CD4-positive, alpha-beta T cell treated with Interleukin-17A for 4 hours (primary cell): ENCODE measurements around the gene HLX.

ENCODE experiments used
- DNase-seq: peaks from one replicate; pipeline ENCODE4 v3.0.0-alpha.2; 2020; ENCODE audit warnings: mixed read lengths

HLX gene

GRCh38 chr1:220901881-220902280, 22.6 kb downstream of the HLX start:
- DNase-seq = no peak

DNA sequence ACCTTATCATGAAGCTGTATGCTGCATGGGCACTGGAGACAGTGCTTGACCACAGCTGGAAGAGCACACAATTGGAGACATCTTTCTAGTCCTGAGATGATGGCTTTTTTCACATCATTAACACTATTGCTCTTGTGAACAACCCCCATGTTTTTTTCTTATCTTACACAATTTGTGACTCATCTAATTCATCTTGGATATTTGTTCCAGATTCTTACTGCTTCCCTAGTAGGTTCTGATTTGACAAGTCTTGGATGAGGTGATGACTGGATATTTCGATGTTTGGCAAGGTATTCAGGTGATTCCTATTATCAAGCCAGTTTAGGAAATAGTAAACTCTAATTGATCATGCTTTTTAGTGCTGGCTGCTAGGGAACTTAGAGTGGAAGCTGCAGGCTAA, 23.7 kb downstream of the HLX start:
- no peak for DNase-seq

- no peak for DNase-seq
Measured at GRCh38 chr1:220904876-220905275, 25.6 kb downstream of the HLX start.

- no peak for DNase-seq
Measured at GRCh38 chr1:220905650-220906560, 26.7 kb downstream of the HLX start.

GRCh38 chr1:220906561-220907334, 27.5 kb downstream of the HLX start:
- DNase-seq = no peak

DNA sequence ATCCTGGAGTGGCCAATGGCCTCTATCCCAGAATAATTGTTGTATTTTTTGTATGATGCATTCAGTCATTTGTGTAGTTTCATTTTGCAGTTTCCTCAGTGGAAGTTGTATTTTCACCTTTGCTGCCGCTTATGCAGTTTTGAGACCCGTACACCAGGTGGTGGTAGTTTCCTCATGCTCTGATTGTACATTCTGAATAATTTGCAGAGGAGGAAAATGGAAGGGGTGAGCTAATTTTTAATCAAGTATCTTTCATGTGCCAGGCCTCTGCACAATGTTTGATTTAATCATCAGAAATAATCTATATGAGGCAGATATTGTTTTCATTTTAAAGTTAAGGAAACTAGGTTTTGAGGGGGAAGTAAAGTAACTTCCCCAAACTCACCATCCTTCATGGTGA, 29.5 kb downstream of the HLX start:
- DNase-seq = no peak

- no peak for DNase-seq
Measured at GRCh38 chr1:220910021-220910420, 30.8 kb downstream of the HLX start.

DNA sequence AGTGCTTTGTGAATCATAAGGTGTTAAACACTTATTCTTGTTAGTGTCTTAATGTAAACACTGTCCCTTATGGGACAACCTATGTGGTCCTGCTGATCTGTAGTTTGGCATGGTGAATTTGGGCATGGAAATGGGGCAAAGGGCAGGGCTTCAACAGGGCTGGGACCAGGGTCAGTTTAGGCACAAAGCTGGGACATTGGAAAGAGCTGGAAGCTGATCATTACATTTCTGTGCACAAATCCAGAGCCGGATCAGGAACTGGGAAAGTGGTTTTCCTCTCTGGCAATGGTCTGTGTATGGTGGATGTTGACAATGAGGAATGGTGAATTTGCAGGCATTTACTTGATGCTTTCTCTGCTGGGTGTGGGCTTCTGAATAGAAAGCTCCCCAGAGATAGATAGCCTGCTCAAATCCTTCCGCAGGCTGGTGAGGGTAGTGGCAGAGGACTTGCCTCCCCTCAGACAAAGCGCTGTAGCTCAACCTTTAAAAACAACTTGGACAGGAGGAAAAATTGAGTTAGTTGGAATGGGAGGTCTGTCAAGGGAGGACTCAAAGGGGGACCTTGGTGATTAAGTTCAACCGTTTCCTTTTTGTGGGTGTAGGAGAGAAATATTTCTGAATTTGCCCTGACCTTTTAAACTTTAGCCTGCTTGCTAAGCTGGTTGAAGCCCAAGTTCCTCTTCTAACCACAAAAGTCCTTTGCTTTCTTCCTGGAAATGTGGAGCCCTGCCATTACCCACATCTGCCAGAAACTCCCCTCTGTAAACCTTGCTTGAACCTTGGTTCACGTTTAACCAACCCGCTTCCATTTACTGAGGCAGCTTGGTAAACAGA, 35.3 kb downstream of the HLX start:
- DNase-seq = no peak

GRCh38 chr1:220915117-220915440, 35.8 kb downstream of the HLX start:
- no peak for DNase-seq

DNA sequence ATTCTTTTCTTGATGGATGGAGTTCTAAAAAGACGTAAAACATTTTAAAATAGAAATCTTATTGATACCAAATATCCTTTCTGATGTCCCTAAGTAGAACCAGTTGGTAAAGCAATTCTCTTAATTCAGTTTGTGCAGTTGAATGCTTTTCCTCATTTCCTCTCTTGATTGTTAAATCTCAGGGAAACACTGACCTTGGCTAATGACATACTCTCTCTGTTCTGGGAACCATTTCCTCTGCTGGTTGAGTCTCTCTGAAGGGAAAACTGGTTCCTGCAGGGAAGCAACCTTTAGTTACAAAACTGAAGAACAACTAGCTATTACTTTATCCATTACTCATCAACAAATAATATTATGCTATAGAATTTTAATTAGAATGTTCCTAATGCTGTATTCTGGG, 36.7 kb downstream of the HLX start:
- DNase-seq = no peak

DNA sequence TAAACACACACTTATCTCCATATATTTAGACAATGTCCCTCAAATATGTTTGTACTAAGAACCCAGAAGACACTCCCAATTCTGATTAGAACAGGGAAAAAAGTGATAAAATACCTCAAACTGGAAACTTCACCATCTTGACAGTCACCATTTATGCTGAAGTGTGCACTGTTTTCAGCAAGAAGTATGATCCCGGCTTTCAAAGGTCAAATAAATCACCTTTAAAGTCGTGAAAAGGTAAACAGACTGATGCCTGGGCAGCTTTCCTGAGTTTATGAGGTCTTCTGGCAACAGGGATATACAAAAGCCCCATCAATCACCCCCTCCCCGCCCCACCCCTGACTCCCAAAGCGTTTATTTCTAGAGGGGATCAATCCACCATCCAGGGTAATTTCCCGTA, 37.9 kb downstream of the HLX start:
- DNase-seq = no peak

GRCh38 chr1:220917535-220918209, 38.4 kb downstream of the HLX start:
- DNase-seq = no peak

DNA sequence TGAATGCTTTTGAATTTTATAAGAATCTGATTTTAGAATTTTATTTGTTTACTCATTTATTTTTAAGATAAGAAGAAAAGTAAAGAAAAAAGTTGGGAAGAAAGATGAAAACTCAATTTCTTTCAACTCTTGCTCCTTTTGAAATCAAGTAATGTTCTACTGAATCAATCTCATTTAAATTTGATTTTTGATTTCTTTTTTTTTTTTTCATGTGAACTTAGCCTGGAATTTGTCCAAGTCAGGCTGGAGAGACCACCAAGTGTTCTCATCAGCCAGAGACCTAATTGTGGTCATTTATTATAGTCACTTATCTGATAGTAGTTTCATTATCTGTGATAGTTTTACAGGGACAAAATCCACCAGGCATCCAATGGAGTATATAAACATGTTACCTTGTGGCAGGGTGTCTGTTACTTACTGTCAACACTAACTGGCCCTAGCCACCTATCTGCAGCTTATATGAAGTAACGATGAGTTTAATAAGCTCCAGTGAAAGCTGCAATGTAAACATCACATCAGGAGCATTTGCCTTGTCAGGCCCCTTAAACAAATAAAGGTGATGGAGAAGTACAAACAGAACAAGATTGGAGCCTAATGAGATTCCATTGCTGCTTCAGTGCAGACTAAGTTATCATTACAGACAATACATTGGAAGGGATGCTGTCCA, 39.2 kb downstream of the HLX start:
- DNase-seq = no peak

DNA sequence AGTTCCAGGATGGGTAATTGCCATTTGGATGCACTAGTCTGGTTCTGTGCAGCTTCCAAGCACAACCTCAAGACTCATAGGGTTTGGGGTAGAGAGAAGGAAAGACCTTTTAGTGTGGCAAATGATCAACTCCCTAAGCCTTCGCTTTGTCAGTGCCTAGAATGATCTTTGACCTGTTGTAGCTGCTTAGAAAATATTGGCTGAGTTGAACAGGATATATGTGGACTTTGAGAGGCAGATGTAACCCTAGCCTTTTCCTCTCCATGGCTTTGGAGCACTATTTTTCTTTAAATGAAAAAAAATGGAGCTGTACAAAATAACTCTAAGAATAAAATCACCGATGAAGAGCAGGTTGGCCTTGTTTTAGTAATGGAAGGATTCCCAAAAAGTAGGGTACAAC, 41.7 kb downstream of the HLX start:
- no peak for DNase-seq

- DNase-seq = no peak
Measured at GRCh38 chr1:220921498-220921897, 42.3 kb downstream of the HLX start.

DNA sequence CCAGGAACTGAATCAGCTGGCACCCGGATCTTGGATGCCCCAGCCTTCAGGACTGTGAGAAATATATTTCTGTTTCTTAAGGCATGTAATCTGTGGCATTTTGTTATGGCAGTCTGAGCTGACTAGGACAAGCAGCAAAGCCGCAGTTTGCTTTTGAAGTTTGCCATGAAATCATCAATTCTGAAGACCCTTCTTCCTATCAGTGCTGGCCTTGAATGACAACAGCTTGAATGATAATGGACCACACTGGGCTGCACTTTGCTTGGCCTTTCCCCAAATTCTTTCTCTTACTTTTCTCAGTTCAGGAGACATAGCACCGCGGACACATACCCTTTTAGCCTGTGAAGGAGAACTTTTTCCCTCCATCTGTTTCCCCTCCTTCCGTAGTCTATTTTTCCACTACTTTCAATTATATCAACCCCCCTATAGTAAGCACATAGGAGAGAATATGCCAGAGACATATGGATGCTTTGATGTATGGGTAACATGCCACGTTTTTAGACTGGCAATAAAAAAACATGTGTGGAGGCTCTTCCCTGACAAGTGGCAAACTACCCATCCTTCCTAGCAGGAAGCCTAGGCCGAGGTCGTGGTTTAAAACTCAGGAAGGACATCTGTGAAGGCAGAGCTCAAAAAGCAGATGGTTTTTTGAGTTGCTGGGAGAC, 42.9 kb downstream of the HLX start:
- DNase-seq = no peak

- DNase-seq = no peak
Measured at GRCh38 chr1:220922951-220923350, 43.7 kb downstream of the HLX start.

GRCh38 chr1:220924331-220924970, 45.2 kb downstream of the HLX start:
- no peak for DNase-seq

- no peak for DNase-seq
Measured at GRCh38 chr1:220925707-220926106, 46.5 kb downstream of the HLX start.

DNA sequence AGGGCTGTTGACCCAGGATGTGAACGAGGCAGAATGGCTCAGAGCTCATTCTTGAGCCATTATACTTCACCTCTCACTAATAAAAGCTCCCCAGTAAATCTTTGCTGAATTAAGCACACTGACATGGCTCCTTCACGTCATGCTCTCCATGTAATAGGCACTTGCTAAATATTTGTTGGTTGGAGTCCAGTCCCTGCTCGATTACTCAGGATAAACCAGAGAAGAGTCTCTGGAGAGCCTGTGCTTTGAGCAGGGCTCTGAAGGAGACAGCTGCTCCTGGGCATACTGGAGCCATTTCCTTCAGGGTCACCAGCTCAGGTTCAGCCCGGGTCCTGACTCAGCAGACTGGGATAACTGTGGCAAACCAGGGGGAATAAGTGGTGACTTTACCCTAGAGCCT, 46.9 kb downstream of the HLX start:
- no peak for DNase-seq

DNA sequence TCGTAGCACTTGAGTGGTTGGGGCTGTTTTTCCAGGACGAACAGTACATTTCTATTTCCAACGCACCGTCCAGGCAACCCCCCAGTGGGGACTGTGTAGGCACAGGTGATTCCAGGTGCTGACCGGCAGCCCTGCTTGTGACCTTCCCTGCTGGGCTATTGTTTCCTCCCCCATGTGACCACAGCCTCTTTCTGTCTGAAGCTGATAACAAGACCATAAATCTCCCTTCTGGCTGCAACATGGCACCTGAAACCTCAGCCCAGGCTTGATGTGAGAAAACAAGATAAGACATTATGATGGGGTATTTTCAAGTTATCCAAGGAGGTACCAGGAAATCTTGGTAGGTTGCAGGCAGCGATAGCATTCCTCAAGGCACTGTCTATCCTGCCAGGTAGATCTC, 48.2 kb downstream of the HLX start:
- no peak for DNase-seq
